Loucy (cell line): ENCODE measurements around the gene MFN2.

Experiments used
- H2AFZ ChIP-seq: fragments of 200-600 bp; sonication (generic); 2 replicates; pipeline ENCODE4 v1.6.0; 2016; ENCODE audit warnings: antibody characterized with exemption, mild to moderate bottlenecking, low read length, moderate library complexity
- H3F3A ChIP-seq: fragments of 200-600 bp; 2 replicates; pipeline ENCODE4 v1.6.0; 2016; ENCODE audit warnings: antibody characterized with exemption, low read depth, mild to moderate bottlenecking
- H3K27me3 ChIP-seq: fragments of 200-600 bp; sonication (generic); 2 replicates; pipeline ENCODE4 v1.6.1; 2014; ENCODE audit warnings: low read length, mild to moderate bottlenecking; ENCODE audit not compliant: insufficient read depth, poor library complexity, severe bottlenecking
- H3K36me3 ChIP-seq: fragments of 200-600 bp; sonication (generic); 2 replicates; pipeline ENCODE4 v1.6.1; 2016; ENCODE audit warnings: low read length; ENCODE audit not compliant: insufficient read depth
- H3K4me1 ChIP-seq: fragments of 200-600 bp; sonication (generic); 2 replicates; pipeline ENCODE4 v1.5.1; 2014; ENCODE audit warnings: low read length, mild to moderate bottlenecking; ENCODE audit not compliant: insufficient read depth, poor library complexity, severe bottlenecking
- H3K4me2 ChIP-seq: fragments of 200-600 bp; sonication (generic); 2 replicates; pipeline ENCODE4 v1.6.0; 2014; ENCODE audit warnings: antibody characterized with exemption, low read length, low read depth, mild to moderate bottlenecking; ENCODE audit not compliant: poor library complexity, severe bottlenecking
- H3K4me3 ChIP-seq: fragments of 200-600 bp; sonication (generic); 2 replicates; pipeline ENCODE4 v1.5.1; 2014; ENCODE audit warnings: low read length, mild to moderate bottlenecking, mixed read lengths; ENCODE audit not compliant: poor library complexity, severe bottlenecking
- H3K79me2 ChIP-seq: fragments of 200-600 bp; sonication (generic); 2 replicates; pipeline ENCODE4 v1.6.1; 2014; ENCODE audit warnings: low read length; ENCODE audit not compliant: insufficient read depth
- H3K9ac ChIP-seq: fragments of 200-600 bp; sonication (generic); 2 replicates; pipeline ENCODE4 v1.6.0; 2014; ENCODE audit warnings: mild to moderate bottlenecking, low read depth, low read length, moderate library complexity; ENCODE audit not compliant: poor library complexity, severe bottlenecking
- H3K9me2 ChIP-seq: fragments of 200-600 bp; sonication (generic); replicated peaks from 2 replicates; pipeline ENCODE4 v1.6.1; 2016; ENCODE audit warnings: low read depth, low read length, mixed read lengths
- H3K9me3 ChIP-seq: fragments of 200-600 bp; sonication (generic); 2 replicates; pipeline ENCODE4 v1.6.1; 2014; ENCODE audit warnings: mild to moderate bottlenecking, antibody characterized with exemption, low read length, low read depth; ENCODE audit not compliant: insufficient read depth
- H4K20me1 ChIP-seq: fragments of 200-600 bp; sonication (generic); 2 replicates; pipeline ENCODE4 v1.6.0; 2014; ENCODE audit warnings: antibody characterized with exemption, low read length, mild to moderate bottlenecking; ENCODE audit not compliant: insufficient read depth, poor library complexity, severe bottlenecking
- EZH2phosphoT487 ChIP-seq: fragments of 200-600 bp; IDR thresholded peaks from 2 replicates; pipeline ENCODE4 v1.6.1; 2018; ENCODE audit warnings: antibody characterized with exemption, mild to moderate bottlenecking, moderate library complexity, borderline replicate concordance
- TF ChIP-seq, protein P1 (sequence below): fragments of 200-600 bp; sonication (generic); conservative IDR thresholded peaks from 2 replicates; pipeline ENCODE4 v1.5.1; 2014; ENCODE audit warnings: mild to moderate bottlenecking, antibody characterized with exemption, low read length

Gene MFN2

DNA sequence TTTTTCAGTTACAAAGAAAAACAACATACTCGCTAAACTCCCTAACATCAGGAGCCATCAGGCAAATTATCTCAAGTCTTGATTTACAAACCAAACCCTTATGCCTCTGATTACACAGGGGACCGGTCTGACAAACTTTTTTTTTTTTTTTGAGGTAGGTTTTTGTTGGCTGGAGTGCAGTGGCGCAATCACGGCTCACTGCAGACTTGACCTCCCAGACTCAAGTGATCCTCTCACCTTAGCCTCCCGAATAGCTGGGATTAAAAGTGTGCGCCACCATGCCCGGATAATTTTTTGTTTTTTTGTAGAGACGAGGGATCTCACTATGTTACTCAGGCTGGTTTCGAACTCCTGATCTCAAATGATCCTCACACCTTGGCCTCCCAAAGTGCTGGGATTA is 35.3 kb downstream of the MFN2 start:
- no peaks in the 10 kb centered on the region for H3K9me2 ChIP-seq
- H2AFZ ChIP-seq = no peak overlapping the region
- H3K9me3 ChIP-seq = no peaks in the 10 kb centered on the region
- no peak overlapping the region for H3K4me3 ChIP-seq
- no peaks in the 10 kb centered on the region for H4K20me1 ChIP-seq
- peaks cover 18% of the 10 kb centered on the region; the same call in 1 of the 2 replicates for H3K36me3 ChIP-seq
- H3K27me3 ChIP-seq = no peaks in the 10 kb centered on the region
- H3F3A ChIP-seq = 0 out of 2 replicates have a peak, but pooled peaks cover 3% of the 10 kb centered on the region
- H3K4me2 ChIP-seq = no peak overlapping the region
- no peak overlapping the region for H3K9ac ChIP-seq
- peaks cover 9% of the 10 kb centered on the region for H3K79me2 ChIP-seq
- TF ChIP-seq, protein P1, sequence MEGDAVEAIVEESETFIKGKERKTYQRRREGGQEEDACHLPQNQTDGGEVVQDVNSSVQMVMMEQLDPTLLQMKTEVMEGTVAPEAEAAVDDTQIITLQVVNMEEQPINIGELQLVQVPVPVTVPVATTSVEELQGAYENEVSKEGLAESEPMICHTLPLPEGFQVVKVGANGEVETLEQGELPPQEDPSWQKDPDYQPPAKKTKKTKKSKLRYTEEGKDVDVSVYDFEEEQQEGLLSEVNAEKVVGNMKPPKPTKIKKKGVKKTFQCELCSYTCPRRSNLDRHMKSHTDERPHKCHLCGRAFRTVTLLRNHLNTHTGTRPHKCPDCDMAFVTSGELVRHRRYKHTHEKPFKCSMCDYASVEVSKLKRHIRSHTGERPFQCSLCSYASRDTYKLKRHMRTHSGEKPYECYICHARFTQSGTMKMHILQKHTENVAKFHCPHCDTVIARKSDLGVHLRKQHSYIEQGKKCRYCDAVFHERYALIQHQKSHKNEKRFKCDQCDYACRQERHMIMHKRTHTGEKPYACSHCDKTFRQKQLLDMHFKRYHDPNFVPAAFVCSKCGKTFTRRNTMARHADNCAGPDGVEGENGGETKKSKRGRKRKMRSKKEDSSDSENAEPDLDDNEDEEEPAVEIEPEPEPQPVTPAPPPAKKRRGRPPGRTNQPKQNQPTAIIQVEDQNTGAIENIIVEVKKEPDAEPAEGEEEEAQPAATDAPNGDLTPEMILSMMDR = no peak
- TF ChIP-seq EZH2phosphoT487 = no peak
- peaks cover 6% of the 10 kb centered on the region for H3K4me1 ChIP-seq

DNA sequence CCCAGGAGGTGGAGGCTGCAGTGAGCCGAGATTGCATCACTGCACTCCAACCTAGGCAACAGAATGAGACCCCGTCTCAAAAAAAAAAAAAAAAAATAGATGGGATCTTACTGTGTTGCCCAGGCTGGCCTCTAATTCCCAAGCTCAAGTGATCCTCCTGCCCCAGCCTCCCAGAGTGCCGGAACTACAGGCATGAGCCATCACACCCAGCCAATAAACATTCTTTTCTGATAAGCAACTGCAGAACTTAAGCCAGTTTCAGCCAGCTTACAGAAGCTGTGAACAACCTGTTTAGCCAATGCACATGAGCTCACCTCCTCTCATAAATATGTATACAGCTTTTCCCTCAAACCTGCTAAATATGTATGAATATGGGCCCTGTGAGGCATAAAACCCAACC is 35.9 kb downstream of the MFN2 start:
- no peaks in the 10 kb centered on the region for H4K20me1 ChIP-seq
- H3K79me2 ChIP-seq = peaks cover 14% of the 10 kb centered on the region
- TF ChIP-seq EZH2phosphoT487 = no peak
- TF ChIP-seq, protein P1 = no peak
- peaks cover 12% of the 10 kb centered on the region; the same call in 1 of the 2 replicates for H3K36me3 ChIP-seq
- H3K9me2 ChIP-seq = no peaks in the 10 kb centered on the region
- no peak overlapping the region for H3K4me3 ChIP-seq
- 0 out of 2 replicates have a peak, but pooled peaks cover 3% of the 10 kb centered on the region for H3F3A ChIP-seq
- no peaks in the 10 kb centered on the region for H3K27me3 ChIP-seq
- no peak overlapping the region for H3K9ac ChIP-seq
- H3K4me1 ChIP-seq = peaks cover 6% of the 10 kb centered on the region
- no peak overlapping the region for H2AFZ ChIP-seq
- H3K4me2 ChIP-seq = no peak overlapping the region
- no peaks in the 10 kb centered on the region for H3K9me3 ChIP-seq

DNA sequence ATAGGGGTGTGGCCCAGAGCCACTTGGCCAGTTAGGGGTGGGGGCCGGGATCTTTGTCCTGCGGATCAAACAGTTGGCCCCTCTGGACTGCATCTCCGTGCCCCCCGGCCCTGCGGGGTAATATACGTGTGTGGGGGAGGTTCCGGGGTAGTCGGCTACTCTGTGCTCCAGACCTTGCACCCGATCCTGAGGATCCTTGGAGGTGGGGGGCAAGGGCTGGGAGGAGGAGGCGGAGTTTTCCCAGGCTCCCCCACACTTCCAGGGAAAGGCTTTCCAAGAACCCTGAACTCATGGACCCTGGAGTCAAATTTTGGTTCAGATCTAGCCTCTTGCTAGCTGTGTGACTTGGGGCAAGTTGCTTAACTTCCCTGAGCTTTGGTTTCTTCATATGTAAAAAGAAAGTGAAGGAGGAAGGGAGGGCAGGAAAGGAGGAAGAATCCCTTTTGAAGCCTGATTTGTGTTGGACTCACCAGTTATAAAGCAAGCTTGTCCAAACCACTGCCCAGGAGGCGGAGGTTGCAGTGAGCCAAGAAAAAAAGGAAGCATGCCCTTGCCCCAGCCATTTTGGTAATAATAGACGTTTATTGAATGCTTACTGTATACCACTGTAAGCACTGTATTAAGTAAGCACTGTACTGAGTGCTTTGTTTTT is 39.7 kb downstream of the MFN2 start:
- Histone ChIP-seq H4K20me1 (no peaks in the 10 kb centered on the region), H3K27me3 (no peaks in the 10 kb centered on the region), H3K4me3 (peak overlapping the region; percentile 85), H3K9ac (peak overlapping the region; percentile 77), H3K4me1 (peaks cover 12% of the 10 kb centered on the region), H3K9me2 (no peaks in the 10 kb centered on the region), H3K4me2 (peak overlapping the region; percentile 78), H3F3A (0 out of 2 replicates have a peak, but pooled peaks cover 3% of the 10 kb centered on the region), H3K36me3 (no peaks in the 10 kb centered on the region), H3K9me3 (no peaks in the 10 kb centered on the region), H3K79me2 (peaks cover 23% of the 10 kb centered on the region), H2AFZ (peak overlapping the region; percentile 47; the same call in 1 of the 2 replicates)
- TF ChIP-seq EZH2phosphoT487 = no peak

DNA sequence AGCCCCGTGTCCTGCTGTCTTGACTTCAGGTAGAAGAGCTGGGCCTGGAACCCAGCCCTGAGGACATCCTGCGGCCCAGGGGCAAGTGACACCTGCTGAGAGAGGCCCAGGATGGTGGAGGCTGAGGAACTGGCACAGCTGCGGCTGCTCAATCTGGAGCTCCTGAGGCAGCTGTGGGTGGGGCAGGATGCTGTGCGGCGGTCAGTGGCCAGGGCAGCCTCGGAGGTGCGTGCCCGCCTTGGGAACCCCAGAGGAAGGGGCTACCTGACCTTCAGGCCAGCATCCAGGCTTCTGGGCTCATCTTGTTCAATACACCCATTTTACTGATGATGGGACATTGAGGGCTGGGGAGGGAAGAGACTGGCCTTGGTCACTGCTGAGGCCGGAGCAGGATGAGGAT is 41.4 kb downstream of the MFN2 start:
- Histone ChIP-seq H3K4me3 (no peak overlapping the region), H3K27me3 (no peaks in the 10 kb centered on the region), H3K9me2 (no peaks in the 10 kb centered on the region), H3K4me2 (no peak overlapping the region), H3K9ac (no peak overlapping the region), H3F3A (no peaks in the 10 kb centered on the region), H3K9me3 (no peaks in the 10 kb centered on the region), H3K4me1 (peaks cover 12% of the 10 kb centered on the region), H4K20me1 (no peaks in the 10 kb centered on the region), H3K79me2 (peaks cover 23% of the 10 kb centered on the region), H3K36me3 (no peaks in the 10 kb centered on the region), H2AFZ (no peak overlapping the region)
- TF ChIP-seq, protein P1 = no peak
- no peak for TF ChIP-seq EZH2phosphoT487
